Measurements from ENCODE around the gene ERLIN1.

- TF ChIP-seq CTCF (IDR thresholded peaks at IDR 0.05 in 4 of 5, conservative IDR thresholded peaks at IDR 0.05 in 1 of 5) (no peak), POLR2A (IDR thresholded peaks at IDR 0.05) (no peak)
These were observed 54.3 kb downstream of the ERLIN1 start for GRCh38 chr10:100131571-100131970.

All from gastrocnemius medialis (tissue), 4 donors.